ENCODE results near the gene PCSK4. TPM values are rescaled to one million over a fixed set of nuclear protein-coding genes. Genes with fewer than 3 reads are reported as not detected.

PCSK4 gene
- polyA plus RNA-seq, 1 of the 3 experiments (the other 2 are of a cell fraction), result 6.6 TPM

DNA sequence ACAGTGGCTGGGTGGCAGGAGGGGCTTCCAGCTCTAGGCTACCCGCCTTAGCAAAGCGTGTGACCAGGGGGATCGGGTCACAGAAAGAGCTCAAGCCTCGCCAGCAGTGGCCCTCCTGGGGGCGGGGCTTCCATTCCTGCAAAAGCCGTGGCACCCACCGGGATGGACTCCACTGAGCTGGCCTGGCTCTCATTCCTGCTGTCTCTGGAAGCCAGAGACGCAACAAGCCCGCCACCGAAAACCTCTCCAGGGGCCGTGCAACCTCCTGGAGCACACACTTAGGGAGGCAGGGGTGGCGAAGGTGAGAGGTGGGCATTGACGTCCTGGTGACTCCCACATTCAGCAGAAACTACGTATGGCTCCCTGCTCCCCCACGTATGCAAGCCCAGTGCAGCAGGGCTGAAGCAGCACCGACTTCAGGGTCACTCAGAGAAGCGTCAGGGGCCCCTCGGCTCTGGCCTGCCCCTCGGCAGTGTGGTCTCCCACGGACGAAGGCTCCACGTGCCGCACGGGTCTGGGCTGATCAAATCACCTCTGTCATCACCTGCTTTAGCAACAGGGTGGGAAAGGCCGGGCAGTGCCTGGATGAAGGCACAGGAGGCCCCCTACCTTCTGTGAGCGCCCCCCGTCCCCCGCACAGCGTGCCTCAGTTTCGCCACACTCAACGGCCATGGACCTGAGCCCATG lies 14.3 kb downstream of the PCSK4 start (continued):
- TF ChIP-seq TCF12 (IDR thresholded peaks at IDR 0.05) (no peak), GATA2 (CRISPR knock-in tag; IDR thresholded peaks at IDR 0.05) (no peak), USF2 (IDR thresholded peaks at IDR 0.05; ENCODE audit: borderline replicate concordance, low read depth, low read length) (no peak), EP300 (IDR thresholded peaks at IDR 0.05; ENCODE audit: borderline replicate concordance in 1 of 2, low read depth in 1 of 2, low read length in 1 of 2) (no peak), SIN3A (IDR thresholded peaks at IDR 0.05; ENCODE audit: borderline replicate concordance, low read depth, low read length) (no peak), POLR2AphosphoS5 (IDR thresholded peaks at IDR 0.05; ENCODE audit: low read depth, low read length) (no peak), TAF1 (IDR thresholded peaks at IDR 0.05; ENCODE audit: borderline replicate concordance, low read depth, low read length) (no peak), MEF2A (IDR thresholded peaks at IDR 0.05; ENCODE audit: borderline replicate concordance, low read depth) (no peak)
- TF ChIP-seq, protein P1, sequence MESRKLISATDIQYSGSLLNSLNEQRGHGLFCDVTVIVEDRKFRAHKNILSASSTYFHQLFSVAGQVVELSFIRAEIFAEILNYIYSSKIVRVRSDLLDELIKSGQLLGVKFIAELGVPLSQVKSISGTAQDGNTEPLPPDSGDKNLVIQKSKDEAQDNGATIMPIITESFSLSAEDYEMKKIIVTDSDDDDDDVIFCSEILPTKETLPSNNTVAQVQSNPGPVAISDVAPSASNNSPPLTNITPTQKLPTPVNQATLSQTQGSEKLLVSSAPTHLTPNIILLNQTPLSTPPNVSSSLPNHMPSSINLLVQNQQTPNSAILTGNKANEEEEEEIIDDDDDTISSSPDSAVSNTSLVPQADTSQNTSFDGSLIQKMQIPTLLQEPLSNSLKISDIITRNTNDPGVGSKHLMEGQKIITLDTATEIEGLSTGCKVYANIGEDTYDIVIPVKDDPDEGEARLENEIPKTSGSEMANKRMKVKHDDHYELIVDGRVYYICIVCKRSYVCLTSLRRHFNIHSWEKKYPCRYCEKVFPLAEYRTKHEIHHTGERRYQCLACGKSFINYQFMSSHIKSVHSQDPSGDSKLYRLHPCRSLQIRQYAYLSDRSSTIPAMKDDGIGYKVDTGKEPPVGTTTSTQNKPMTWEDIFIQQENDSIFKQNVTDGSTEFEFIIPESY (IDR thresholded peaks at IDR 0.05; ENCODE audit: borderline replicate concordance, low read depth), result no peak

DNA sequence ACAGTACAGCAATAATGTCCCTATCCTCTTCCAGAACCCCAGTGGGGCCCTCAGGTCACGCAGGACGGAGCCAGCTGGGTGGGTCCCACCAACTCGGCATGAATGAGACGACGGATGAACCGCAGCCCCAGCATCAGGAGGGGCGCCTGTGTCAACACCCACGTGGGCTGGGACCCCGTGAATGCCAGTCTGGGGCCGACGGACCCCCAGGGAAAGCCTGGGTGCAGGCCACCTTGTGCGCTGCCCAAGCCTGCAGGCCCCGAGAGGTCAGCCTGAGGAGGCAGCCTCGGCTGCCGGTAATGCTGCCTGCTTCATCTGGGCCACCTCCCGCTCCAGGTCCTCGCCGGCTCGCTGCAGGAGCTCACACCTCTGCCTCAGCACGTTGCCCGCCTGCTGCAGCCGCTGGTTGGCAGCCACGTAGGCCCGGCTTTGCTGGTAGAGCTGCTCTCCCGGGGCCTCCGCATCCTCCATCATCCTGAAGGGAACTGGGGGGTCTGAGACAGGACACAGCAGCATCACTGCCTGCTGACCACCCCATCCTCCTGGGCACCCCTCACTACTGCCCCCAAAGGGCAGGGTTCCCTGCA lies 15.3 kb downstream of the PCSK4 start:
- DNase-seq, result peak; percentile 25
- Histone ChIP-seq H4K20me1 (ENCODE audit: insufficient read depth) (peaks cover 36% of the 10 kb centered on the region), H2AFZ (ENCODE audit: low read depth) (no peak overlapping the region), H3K36me3 (replicated peaks in 1 of 2; ENCODE audit: control insufficient read depth in 1 of 2, insufficient read depth in 2 of 2, low read length in 1 of 2) (peaks cover 7 to 17% of the 10 kb centered on the region in 2 experiments), H3K4me1 (ENCODE audit: control insufficient read depth in 1 of 2, insufficient read depth in 2 of 2, low read depth in 1 of 2, low read length in 1 of 2) (peaks cover 3 to 16% of the 10 kb centered on the region in 2 experiments; a peak in 1 of 4 replicates), H3K79me2 (ENCODE audit: insufficient read depth) (peaks cover 52% of the 10 kb centered on the region), H3K27me3 (ENCODE audit: insufficient read depth) (no peaks in the 10 kb centered on the region), H3K9me3 (no peaks in the 10 kb centered on the region), H3F3A (replicated peaks; ENCODE audit: insufficient read depth) (no peaks in the 10 kb centered on the region), H3K4me3 (ENCODE audit: low read depth in 2 of 2, low read length in 1 of 2) (no peak overlapping the region), H3K27ac (ENCODE audit: low read depth in 2 of 2, low read length in 1 of 2) (no peak overlapping the region), H3K9me2 (no peaks in the 10 kb centered on the region), H3K4me2 (no peak overlapping the region), H3K9ac (no peak overlapping the region)
- WGBS (ENCODE audit: low lambda C conversion rate), result 94% methylated on average over 10 of the region's 26 CpGs
- ChIA-PET POLR2A (interaction anchor here (2.0 kb wide), 1 partner anchor 19 kb away, joined by 10 read pairs; no protein-coding TSS in a partner anchor), CTCF (no interaction called here)
- TF ChIP-seq RFX5 (IDR thresholded peaks at IDR 0.05; ENCODE audit: low read length), result no peak
- TF ChIP-seq MAX (IDR thresholded peaks at IDR 0.05; ENCODE audit: low read depth), result no peak
- no peak for TF ChIP-seq MEF2A (IDR thresholded peaks at IDR 0.05; ENCODE audit: borderline replicate concordance, low read depth)
- TF ChIP-seq GABPA (IDR thresholded peaks at IDR 0.05; ENCODE audit: low read depth), result no peak
- TF ChIP-seq FOXJ3 (CRISPR knock-in tag; IDR thresholded peaks at IDR 0.05), result no peak
- TF ChIP-seq SMC3 (IDR thresholded peaks at IDR 0.05; ENCODE audit: low read depth, low read length), result no peak
- no peak for TF ChIP-seq USF2 (IDR thresholded peaks at IDR 0.05; ENCODE audit: borderline replicate concordance, low read depth, low read length)
- TF ChIP-seq, protein P2, sequence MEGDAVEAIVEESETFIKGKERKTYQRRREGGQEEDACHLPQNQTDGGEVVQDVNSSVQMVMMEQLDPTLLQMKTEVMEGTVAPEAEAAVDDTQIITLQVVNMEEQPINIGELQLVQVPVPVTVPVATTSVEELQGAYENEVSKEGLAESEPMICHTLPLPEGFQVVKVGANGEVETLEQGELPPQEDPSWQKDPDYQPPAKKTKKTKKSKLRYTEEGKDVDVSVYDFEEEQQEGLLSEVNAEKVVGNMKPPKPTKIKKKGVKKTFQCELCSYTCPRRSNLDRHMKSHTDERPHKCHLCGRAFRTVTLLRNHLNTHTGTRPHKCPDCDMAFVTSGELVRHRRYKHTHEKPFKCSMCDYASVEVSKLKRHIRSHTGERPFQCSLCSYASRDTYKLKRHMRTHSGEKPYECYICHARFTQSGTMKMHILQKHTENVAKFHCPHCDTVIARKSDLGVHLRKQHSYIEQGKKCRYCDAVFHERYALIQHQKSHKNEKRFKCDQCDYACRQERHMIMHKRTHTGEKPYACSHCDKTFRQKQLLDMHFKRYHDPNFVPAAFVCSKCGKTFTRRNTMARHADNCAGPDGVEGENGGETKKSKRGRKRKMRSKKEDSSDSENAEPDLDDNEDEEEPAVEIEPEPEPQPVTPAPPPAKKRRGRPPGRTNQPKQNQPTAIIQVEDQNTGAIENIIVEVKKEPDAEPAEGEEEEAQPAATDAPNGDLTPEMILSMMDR (IDR thresholded peaks at IDR 0.05), result no peak
- TF ChIP-seq SIN3A (IDR thresholded peaks at IDR 0.05; ENCODE audit: borderline replicate concordance, low read depth, low read length), result no peak
- TF ChIP-seq ELF1 (IDR thresholded peaks at IDR 0.05), result no peak
- TF ChIP-seq RCOR1 (IDR thresholded peaks at IDR 0.05; ENCODE audit: low read length), result no peak
- no peak for TF ChIP-seq RXRA (IDR thresholded peaks at IDR 0.05; ENCODE audit: borderline replicate concordance, low read depth)
- TF ChIP-seq EZH2phosphoT487 (IDR thresholded peaks at IDR 0.05; ENCODE audit: borderline replicate concordance, low read depth), result no peak
- no peak for TF ChIP-seq POLR2AphosphoS5 (IDR thresholded peaks at IDR 0.05; ENCODE audit: low read depth, low read length)

Measured in SK-N-SH (cell line).